Adrenal gland (tissue), 5 donors: ENCODE results near the gene P3H3.

Experiments
- POLR2A ChIP-seq, 2 donors: fragments of 450-650 bp; IDR thresholded peaks; one replicate each; pipeline ENCODE4 v1.6.1; 2017; ENCODE audit warnings: antibody characterized with exemption in 2 of 2, mild to moderate bottlenecking in 2 of 2, moderate library complexity in 1 of 2
- TF ChIP-seq, protein P1 (sequence below), 6 experiments: fragments of 450-650 bp in 4 of 6; fragments of 200-600 bp in 2 of 6; sonication (generic) in 1 of 6; IDR thresholded peaks; 1 replicate in 5 of 6; 2 replicates in 1 of 6; pipeline versions ENCODE4 v1.5.1 to v1.8.0; 2016 to 2021; ENCODE audit warnings: antibody characterized with exemption in 6 of 6, mild to moderate bottlenecking in 2 of 6, moderate library complexity in 1 of 6
- donor health status: DM: no; HTN: no; CAD: no.

DNA sequence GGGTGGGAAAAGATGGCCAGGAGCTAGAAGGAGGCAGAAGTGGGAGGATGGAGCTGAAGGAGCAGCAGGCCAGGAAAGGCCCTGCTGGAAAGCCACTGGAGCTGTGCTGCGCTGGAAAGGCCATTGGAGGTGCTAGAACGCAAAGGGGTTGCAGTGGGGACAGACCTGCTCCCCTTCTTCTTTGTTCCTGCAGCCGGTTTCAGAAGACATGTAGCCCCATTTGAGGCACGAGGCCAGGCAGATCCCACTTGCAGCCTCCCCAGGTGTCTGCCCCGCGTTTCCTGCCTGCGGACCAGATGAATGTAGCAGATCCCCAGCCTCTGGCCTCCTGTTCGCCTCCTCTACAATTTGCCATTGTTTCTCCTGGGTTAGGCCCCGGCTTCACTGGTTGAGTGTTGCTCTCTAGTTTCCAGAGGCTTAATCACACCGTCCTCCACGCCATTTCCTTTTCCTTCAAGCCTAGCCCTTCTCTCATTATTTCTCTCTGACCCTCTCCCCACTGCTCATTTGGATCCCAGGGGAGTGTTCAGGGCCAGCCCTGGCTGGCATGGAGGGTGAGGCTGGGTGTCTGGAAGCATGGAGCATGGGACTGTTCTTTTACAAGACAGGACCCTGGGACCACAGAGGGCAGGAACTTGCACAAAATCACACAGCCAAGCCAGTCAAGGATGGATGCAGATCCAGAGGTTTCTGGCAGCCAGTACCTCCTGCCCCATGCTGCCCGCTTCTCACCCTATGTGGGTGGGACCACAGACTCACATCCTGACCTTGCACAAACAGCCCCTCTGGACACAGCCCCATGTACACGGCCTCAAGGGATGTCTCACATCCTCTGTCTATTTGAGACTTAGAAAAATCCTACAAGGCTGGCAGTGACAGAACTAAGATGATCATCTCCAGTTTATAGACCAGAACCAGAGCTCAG is 8.8 kb upstream of the P3H3 start:
- TF ChIP-seq, protein P1, sequence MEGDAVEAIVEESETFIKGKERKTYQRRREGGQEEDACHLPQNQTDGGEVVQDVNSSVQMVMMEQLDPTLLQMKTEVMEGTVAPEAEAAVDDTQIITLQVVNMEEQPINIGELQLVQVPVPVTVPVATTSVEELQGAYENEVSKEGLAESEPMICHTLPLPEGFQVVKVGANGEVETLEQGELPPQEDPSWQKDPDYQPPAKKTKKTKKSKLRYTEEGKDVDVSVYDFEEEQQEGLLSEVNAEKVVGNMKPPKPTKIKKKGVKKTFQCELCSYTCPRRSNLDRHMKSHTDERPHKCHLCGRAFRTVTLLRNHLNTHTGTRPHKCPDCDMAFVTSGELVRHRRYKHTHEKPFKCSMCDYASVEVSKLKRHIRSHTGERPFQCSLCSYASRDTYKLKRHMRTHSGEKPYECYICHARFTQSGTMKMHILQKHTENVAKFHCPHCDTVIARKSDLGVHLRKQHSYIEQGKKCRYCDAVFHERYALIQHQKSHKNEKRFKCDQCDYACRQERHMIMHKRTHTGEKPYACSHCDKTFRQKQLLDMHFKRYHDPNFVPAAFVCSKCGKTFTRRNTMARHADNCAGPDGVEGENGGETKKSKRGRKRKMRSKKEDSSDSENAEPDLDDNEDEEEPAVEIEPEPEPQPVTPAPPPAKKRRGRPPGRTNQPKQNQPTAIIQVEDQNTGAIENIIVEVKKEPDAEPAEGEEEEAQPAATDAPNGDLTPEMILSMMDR (IDR thresholded peaks at IDR 0.05), result no peak
- no peak for TF ChIP-seq POLR2A (IDR thresholded peaks at IDR 0.05)
